Central memory CD4-positive, alpha-beta T cell (primary cell): ENCODE data around the gene NBAS.
"Not testable (repeated sequence)": the region's sequence is repeated elsewhere in the genome, so short reads cannot be mapped to it uniquely, and the experiment has no call there.

Source experiments
- DNase-seq: peaks from one replicate; pipeline ENCODE4 v3.0.0; 2022

NBAS gene

GRCh38 chr2:15456352-15456751 is 104.8 kb downstream of the NBAS start:
- DNase-seq: no peak

- DNase-seq: no peak
Observed at GRCh38 chr2:15450808-15451207, 110.3 kb downstream of the NBAS start.

GRCh38 chr2:15449556-15450236 is 111.4 kb downstream of the NBAS start:
- DNase-seq: no peak

GRCh38 chr2:15448250-15448839 is 112.8 kb downstream of the NBAS start:
- DNase-seq: no peak

GRCh38 chr2:15447381-15447780 is 113.8 kb downstream of the NBAS start:
- no peak for DNase-seq

- DNase-seq: no peak
Observed at GRCh38 chr2:15446961-15447360, 114.2 kb downstream of the NBAS start.

- DNase-seq: no peak
Observed at GRCh38 chr2:15445891-15446562, 115.1 kb downstream of the NBAS start.

GRCh38 chr2:15439768-15440524 is 121.2 kb downstream of the NBAS start:
- not testable (repeated sequence) for DNase-seq

GRCh38 chr2:15439366-15439765 is 121.8 kb downstream of the NBAS start:
- not testable (repeated sequence) for DNase-seq

GRCh38 chr2:15436195-15436594 is 124.9 kb downstream of the NBAS start:
- no peak for DNase-seq

- DNase-seq: no peak
Observed at GRCh38 chr2:15435474-15435873, 125.7 kb downstream of the NBAS start.

- no peak for DNase-seq
Observed at GRCh38 chr2:15432642-15433256, 128.4 kb downstream of the NBAS start.

- no peak for DNase-seq
Observed at GRCh38 chr2:15429032-15429431, 132.1 kb downstream of the NBAS start.

GRCh38 chr2:15427987-15428386 is 133.1 kb downstream of the NBAS start:
- DNase-seq: no peak

GRCh38 chr2:15426606-15427005 is 134.5 kb downstream of the NBAS start:
- DNase-seq: no peak

- DNase-seq: no peak
Observed at GRCh38 chr2:15425712-15426111, 135.4 kb downstream of the NBAS start.

- DNase-seq: no peak
Observed at GRCh38 chr2:15421753-15422152, 139.4 kb downstream of the NBAS start.

- DNase-seq: no peak
Observed at GRCh38 chr2:15415748-15416147, 145.4 kb downstream of the NBAS start.

GRCh38 chr2:15412779-15413178 is 148.4 kb downstream of the NBAS start:
- no peak for DNase-seq

GRCh38 chr2:15412309-15412708 is 148.8 kb downstream of the NBAS start:
- no peak for DNase-seq

GRCh38 chr2:15410884-15411283 is 150.2 kb downstream of the NBAS start:
- no peak for DNase-seq

GRCh38 chr2:15408759-15409158 is 152.4 kb downstream of the NBAS start:
- no peak for DNase-seq

- no peak for DNase-seq
Observed at GRCh38 chr2:15407666-15408065, 153.5 kb downstream of the NBAS start.
